GM12875 (cell line): ENCODE results near the gene ITIH4.

Source experiments
- H3K4me3 ChIP-seq: one replicate; pipeline ENCODE4 v1.5.1; 2011; ENCODE audit warnings: low read depth, low read length, control low read depth
- TF ChIP-seq, protein P1 (sequence below): IDR thresholded peaks from 2 replicates; pipeline ENCODE4 v1.5.1; 2011; ENCODE audit warnings: low read depth, mild to moderate bottlenecking, control low read depth, inconsistent platforms, low read length, moderate library complexity, borderline replicate concordance; ENCODE audit not compliant: insufficient read depth

The ITIH4 gene

DNA sequence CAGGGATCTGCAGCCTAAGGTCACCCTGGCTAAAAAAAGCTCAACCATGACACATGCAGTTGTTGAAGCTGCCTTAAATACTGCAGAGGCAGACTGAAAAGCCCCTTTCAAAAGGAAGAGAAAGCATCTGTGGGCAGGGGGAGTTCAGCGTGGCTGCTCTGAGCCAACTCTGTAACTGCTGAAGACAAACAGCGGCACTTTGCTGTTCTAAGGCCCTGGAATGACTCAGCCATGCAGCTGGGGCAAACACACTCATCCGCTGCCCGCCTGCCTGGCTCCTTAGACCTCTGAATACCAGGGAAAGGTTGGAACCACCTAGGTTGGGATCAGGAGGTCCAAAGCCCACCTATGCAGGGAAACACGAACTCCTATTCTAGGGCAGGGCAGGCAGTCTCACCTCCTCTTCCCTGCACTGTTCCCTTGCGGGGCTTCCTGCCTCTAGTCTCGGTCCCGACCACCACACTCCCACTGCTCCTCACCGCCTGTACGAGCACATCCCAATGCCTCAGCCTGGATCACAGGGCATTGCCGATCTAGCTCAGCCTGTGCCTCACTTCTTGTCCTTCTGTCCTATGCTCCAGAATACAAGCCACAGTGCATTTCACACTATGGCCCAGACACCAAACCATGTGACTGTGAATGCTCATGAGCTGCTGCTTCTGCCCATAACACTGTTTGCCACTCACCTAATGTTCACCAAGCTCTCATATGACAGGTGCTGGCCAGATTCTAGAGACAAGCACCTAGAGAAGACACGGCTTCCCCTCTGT is 10.9 kb upstream of the ITIH4 start:
- TF ChIP-seq, protein P1, sequence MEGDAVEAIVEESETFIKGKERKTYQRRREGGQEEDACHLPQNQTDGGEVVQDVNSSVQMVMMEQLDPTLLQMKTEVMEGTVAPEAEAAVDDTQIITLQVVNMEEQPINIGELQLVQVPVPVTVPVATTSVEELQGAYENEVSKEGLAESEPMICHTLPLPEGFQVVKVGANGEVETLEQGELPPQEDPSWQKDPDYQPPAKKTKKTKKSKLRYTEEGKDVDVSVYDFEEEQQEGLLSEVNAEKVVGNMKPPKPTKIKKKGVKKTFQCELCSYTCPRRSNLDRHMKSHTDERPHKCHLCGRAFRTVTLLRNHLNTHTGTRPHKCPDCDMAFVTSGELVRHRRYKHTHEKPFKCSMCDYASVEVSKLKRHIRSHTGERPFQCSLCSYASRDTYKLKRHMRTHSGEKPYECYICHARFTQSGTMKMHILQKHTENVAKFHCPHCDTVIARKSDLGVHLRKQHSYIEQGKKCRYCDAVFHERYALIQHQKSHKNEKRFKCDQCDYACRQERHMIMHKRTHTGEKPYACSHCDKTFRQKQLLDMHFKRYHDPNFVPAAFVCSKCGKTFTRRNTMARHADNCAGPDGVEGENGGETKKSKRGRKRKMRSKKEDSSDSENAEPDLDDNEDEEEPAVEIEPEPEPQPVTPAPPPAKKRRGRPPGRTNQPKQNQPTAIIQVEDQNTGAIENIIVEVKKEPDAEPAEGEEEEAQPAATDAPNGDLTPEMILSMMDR = no peak

DNA sequence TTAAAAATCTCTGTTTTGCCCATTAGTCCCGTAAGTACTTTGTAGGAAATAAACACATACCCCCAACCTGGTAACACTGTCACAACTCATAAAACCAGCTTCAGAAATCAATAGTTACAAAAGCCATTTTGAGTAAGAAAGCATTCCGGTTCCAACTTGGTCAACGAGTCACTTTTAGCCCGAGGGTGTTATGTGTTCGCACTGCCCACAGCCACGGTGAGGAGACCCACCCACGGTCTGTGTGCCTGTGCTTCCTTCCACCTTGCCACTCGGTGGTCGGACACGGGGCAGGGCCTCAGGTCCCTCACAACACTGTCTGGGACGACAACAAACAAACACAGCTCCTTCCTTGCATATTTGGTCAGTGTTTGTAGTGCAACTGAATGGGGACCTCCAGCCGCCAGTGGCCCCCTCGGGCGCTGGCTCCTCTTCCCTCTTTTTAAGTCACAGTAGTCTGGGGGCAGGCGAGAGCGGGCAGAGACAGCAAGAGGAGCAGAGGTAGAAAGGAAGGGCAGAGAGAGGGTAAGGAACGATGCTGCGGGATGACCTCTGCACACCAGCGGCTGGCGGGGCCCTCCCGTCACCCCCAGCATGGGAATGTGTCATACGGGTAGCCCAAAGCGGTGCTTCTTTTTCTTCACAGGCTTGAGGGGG is 9.5 kb upstream of the ITIH4 start:
- H3K4me3 ChIP-seq = no peak overlapping the region
- TF ChIP-seq, protein P1 = no peak

More for the DNA sequence above, 10.9 kb upstream of the ITIH4 start:
- H3K4me3 ChIP-seq = no peak overlapping the region

DNA sequence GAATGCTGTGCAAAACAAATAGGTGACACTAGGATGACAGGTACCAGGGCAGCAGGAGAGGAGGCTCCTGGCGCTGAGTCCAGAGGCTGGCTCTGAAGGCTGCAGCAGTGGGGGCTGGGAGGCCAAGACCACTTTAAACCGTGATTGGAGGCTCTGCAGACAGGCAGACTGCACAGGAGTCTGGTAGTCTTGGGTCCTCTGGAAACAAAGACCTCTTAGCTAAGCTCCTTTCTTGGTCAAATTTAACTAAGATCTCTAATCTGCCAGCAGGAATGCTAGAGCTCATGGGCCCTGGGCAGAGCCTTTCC is 8.8 kb upstream of the ITIH4 start:
- TF ChIP-seq, protein P1 = no peak

DNA sequence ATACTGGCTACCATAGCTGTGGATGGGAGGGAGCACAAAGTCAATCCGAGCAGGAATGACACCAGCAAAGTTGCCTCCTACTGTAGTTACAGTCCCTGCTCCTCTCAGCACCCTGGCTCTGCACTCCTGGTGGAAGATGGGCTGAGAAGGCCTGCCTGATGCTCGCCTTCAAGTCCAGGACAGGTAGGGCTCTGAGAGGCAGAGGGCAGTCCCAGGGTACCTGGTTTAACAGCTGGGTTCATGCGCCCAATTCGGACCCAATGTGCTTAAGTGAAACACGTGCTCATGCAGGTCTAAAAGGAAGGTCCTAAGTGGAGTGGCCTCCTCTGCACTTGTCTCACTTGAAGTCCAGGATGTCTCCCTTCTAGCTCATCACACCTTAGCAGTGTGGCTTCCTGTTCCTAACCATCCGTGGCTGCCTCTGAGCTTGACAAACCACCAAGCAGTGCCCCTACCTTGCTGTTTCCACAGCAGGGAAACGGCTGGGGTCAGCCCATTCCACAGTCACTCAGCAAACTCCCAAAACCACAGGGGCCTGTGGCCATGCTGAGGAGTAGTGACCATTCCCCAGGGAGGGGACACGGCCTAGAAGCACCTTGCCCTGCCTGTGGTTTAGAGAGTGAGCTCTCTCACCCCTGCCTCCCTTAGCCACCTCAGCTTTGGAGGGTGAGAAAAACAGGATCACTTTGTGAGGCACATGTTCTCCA is 8.2 kb upstream of the ITIH4 start:
- TF ChIP-seq, protein P1 = no peak
- H3K4me3 ChIP-seq = no peak overlapping the region

More for the DNA sequence above, 8.8 kb upstream of the ITIH4 start:
- H3K4me3 ChIP-seq = no peak overlapping the region

DNA sequence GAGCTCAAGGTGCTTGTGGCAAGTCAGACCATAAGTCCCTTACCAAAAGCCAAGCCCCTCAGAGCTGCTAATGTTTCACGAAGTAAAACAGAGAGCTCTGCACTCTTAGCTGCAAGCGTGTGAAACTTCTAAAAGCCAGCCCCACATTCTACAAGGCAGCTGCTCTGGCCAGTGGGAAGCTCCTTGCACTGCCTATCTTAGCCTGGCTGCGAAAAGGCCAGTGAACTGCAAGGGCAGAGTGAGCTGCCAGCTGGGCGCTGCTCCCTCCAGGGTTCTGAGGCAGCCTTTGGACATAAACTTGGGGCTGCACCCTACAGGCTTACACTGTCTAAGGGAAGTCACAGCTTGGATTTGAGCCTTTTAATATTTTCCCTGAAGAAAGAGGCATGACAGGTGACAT is 6.5 kb upstream of the ITIH4 start:
- TF ChIP-seq, protein P1 = no peak
- H3K4me3 ChIP-seq = no peak overlapping the region

DNA sequence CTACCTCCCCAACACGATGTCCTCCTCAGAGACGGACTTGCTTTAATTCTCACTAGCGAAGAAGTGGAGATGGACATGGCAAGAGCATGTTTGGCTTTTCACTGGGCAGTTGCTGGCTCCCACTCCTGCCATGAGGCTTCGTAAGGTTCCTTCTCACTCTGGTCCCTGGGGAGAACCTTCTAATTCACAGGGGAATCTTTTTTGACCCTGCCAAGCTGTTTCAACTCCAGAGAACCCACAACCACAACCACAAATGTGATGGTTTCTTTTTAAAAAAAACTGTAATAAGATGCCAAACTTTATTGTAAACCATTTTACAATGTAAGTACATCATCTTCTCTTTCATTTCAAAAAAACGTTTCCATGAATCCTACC is 6.0 kb upstream of the ITIH4 start:
- H3K4me3 ChIP-seq = no peak overlapping the region
- TF ChIP-seq, protein P1 = no peak
